Ishikawa (cell line): ENCODE measurements around the gene SUPT20HL1.

Source experiments
- CEBPB ChIP-seq: IDR thresholded peaks from 2 replicates; pipeline ENCODE4 v1.6.1; 2012
- CREB1 ChIP-seq: IDR thresholded peaks from 2 replicates; pipeline ENCODE4 v1.6.1; 2012; ENCODE audit warnings: low read depth
- EGR1 ChIP-seq: IDR thresholded peaks from 2 replicates; pipeline ENCODE4 v1.6.1; 2012
- EP300 ChIP-seq: IDR thresholded peaks from 2 replicates; pipeline ENCODE4 v1.6.1; 2012; ENCODE audit warnings: borderline replicate concordance
- FOXM1 ChIP-seq: IDR thresholded peaks from 2 replicates; pipeline ENCODE4 v1.6.1; 2012; ENCODE audit warnings: low read depth, borderline replicate concordance
- RAD21 ChIP-seq: IDR thresholded peaks from 2 replicates; pipeline ENCODE4 v1.6.1; 2012; ENCODE audit warnings: low read depth
- TEAD4 ChIP-seq: IDR thresholded peaks from 2 replicates; pipeline ENCODE4 v1.6.1; 2012
- YY1 ChIP-seq: IDR thresholded peaks from 2 replicates; pipeline ENCODE4 v1.6.1; 2012; ENCODE audit warnings: low read depth
- ZBTB7A ChIP-seq: IDR thresholded peaks from 2 replicates; pipeline ENCODE4 v1.6.1; 2012; ENCODE audit warnings: low read depth
- TF ChIP-seq, protein P1 (sequence below): IDR thresholded peaks from 2 replicates; pipeline ENCODE4 v1.6.1; 2012
- TF ChIP-seq, protein P2 (sequence below): IDR thresholded peaks from 2 replicates; pipeline ENCODE4 v1.6.1; 2012; ENCODE audit warnings: low read depth, mild to moderate bottlenecking
- TF ChIP-seq, protein P3 (sequence below): IDR thresholded peaks from 2 replicates; pipeline ENCODE4 v1.6.1; 2012

DNA sequence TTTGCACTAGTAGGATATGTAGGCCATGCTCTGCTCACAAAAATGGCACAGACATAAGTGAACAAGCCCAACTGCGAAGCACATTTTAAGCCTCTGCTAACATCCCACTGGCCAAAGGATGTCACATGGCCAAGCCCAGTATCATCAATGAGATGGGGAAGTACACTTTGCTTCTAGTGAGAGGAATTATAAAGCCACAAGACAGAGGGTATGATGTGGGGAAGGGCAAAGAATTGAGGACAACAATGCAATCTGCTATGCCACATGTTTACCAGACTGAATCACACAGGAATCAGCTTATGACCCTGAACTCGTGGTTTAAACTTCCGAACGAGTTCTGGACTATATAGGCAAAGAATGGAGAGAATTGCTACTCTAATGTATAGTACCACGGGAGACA, 39.1 kb downstream of the SUPT20HL1 start:
- TF ChIP-seq CREB1 (no peak), CEBPB (no peak), FOXM1 (no peak), YY1 (no peak), TEAD4 (no peak), EP300 (no peak), EGR1 (no peak), RAD21 (no peak), ZBTB7A (no peak)
- TF ChIP-seq, protein P1, sequence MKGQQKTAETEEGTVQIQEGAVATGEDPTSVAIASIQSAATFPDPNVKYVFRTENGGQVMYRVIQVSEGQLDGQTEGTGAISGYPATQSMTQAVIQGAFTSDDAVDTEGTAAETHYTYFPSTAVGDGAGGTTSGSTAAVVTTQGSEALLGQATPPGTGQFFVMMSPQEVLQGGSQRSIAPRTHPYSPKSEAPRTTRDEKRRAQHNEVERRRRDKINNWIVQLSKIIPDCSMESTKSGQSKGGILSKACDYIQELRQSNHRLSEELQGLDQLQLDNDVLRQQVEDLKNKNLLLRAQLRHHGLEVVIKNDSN: no peak
- TF ChIP-seq, protein P2, sequence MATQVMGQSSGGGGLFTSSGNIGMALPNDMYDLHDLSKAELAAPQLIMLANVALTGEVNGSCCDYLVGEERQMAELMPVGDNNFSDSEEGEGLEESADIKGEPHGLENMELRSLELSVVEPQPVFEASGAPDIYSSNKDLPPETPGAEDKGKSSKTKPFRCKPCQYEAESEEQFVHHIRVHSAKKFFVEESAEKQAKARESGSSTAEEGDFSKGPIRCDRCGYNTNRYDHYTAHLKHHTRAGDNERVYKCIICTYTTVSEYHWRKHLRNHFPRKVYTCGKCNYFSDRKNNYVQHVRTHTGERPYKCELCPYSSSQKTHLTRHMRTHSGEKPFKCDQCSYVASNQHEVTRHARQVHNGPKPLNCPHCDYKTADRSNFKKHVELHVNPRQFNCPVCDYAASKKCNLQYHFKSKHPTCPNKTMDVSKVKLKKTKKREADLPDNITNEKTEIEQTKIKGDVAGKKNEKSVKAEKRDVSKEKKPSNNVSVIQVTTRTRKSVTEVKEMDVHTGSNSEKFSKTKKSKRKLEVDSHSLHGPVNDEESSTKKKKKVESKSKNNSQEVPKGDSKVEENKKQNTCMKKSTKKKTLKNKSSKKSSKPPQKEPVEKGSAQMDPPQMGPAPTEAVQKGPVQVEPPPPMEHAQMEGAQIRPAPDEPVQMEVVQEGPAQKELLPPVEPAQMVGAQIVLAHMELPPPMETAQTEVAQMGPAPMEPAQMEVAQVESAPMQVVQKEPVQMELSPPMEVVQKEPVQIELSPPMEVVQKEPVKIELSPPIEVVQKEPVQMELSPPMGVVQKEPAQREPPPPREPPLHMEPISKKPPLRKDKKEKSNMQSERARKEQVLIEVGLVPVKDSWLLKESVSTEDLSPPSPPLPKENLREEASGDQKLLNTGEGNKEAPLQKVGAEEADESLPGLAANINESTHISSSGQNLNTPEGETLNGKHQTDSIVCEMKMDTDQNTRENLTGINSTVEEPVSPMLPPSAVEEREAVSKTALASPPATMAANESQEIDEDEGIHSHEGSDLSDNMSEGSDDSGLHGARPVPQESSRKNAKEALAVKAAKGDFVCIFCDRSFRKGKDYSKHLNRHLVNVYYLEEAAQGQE: no peak
- TF ChIP-seq, protein P3, sequence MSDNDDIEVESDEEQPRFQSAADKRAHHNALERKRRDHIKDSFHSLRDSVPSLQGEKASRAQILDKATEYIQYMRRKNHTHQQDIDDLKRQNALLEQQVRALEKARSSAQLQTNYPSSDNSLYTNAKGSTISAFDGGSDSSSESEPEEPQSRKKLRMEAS: no peak
